HG02973 (cell line): Measurements from ENCODE around the gene PLEKHM3.

Experiments
- ATAC-seq: cut with Tn5 transposase; IDR thresholded peaks from one replicate; pipeline ENCODE4 v1.9.1; 2021; ENCODE audit warnings: moderate library complexity; ENCODE audit not compliant: unreplicated experiment

The PLEKHM3 gene

DNA sequence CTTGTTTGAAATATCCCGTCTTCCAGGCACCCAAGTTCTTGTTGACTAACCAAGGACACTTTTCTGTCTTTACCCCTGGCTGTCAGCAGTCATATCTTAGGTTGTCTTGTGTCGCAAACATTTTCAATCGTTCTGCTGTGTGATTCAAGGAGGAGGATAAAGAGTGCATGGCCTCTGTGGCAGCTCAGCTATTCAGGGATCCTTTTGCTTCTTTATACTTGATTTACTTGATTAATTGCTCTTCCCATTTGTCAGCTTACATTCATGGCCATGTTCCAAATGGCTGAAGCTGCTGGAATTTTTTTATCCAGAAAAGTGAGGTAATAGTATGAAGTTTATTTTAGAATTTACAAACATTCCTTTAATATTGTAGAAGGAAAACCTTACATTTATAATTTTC, 158.3 kb downstream of the PLEKHM3 start:
- ATAC-seq: no peak

DNA sequence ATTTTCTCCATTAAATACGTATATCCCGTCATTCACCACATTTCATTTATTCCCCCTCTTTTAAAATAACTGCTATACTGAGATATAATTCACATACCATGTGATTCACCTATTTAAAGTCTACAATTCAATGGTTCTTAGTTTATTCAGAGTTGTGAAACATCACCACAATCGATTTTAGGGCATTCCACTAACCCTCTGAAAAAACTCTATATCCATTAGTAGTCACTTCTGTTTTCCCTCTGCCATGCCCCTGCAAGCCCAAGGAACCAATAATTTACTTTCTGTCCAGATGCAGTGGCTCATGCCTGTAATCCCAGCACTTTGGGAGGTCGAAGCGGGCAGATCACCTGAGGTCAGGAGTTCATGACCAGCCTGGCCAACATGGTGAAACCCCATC, 160.1 kb downstream of the PLEKHM3 start:
- ATAC-seq: no peak

DNA sequence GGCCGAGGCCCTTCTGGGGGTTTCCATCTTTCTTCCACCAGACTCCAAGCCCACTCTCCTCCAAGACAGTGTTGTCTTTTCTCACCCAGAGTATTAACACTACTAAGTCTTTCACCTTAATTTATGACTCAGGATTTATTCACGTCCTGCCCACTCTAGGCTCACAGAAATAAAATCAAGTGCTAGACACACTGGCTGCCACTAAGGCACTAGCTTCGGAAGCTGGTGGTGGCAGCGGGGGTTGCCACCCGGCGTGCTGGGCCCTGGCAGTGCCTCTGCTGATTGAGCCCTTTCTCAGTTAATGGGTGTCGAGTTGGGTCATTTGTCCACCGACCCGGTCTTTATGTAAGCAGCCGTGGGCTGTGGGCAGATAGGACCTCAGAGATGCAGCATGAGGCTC, 162.0 kb downstream of the PLEKHM3 start:
- no peak for ATAC-seq

DNA sequence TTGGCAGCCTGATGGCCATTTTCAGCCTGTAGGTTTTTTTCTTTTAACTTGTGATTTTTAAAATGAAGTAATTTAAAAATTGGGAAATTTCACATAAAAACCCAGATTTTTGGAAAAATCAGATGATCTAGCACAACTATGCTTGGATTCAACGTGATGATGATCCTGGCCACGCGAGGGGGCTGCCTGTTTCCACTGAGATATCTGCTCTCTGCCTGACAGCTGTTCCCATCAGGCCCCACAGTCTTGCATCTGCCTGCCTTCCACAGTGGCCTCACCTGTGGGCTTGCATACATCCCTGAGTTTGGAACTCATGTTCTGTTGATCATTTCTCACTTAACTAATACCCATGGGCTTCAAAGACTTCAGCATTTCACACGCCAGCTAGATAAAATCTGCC, 163.5 kb downstream of the PLEKHM3 start:
- no peak for ATAC-seq

DNA sequence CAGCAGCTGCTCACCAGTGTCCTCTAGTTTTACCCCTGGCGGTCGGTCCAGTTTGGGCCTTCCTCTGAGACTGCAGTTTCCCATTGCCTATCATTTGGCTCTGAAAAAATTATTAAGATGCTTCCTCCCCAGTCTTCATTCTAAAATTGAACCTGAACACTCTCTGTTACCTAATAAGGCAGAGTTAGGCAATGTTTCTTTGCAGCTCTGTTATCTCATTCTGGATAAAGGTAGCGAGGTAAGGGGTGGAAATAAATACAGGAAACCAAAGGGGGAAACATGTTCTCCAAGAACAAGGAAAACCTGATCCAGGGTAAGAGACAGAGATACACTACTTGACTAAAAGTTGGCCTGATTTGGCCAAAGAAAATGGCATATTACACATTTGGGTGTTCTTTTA, 164.6 kb downstream of the PLEKHM3 start:
- ATAC-seq: no peak

DNA sequence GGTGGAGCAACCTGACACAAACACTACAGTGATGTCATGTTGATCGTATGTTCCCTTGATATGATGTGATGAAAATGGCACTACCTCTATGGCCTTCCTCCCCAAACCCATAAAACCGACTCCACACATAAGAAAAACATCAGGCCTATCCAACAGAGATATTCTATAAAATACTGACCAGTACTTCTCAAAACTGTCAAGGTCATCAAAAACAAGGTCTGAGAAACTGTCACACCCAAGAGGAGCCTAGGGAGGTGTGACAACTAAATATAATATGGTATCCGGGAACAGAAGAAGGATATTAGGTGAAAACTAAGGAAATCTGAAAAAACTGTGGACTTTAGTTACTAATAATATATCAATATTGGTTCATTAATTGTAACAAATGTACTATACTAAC, 169.7 kb downstream of the PLEKHM3 start:
- ATAC-seq: no peak

DNA sequence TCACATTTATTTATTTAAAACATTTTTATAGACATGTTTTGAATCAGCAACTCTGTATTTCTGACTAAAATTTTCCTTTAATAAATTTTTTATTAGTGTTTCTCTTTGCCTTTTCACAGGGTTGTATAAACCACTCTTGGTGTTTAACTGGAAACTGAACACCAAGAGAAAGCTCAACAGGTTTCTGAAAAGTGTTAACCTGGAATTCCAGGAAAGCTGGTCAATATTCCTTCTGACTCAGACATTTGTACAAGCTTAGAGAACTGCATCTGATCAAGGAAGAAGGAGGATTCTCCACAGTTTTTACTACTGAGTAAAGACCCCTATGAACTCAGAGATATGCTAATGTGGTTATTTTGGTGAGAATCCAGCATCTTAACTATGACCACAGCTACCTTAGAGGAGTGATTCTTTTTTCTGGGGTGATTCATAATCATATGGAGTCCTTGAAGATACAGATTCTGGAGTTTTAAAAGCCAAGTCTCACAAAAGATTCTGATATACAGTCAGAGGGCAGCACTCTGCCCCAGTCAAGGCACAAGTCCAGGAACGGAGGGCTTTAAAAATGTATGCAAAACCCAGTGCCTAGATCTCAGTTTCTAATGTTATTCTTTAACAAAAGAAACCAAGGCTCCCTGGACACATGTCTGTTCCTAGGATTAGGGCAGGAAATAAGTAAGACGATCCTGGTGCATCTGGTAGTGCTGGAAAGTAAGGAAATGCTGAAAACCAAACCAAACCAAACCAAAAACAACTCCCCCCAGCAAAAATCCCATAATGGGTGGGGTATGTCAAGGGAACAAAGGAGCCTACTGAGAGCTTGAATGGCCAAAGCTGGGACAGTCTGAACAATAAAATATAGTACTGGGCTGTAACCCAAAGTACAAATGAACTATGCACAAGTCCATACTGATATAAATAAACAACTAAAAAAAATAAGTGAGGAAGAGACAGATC, 170.6 kb downstream of the PLEKHM3 start:
- ATAC-seq: no peak

DNA sequence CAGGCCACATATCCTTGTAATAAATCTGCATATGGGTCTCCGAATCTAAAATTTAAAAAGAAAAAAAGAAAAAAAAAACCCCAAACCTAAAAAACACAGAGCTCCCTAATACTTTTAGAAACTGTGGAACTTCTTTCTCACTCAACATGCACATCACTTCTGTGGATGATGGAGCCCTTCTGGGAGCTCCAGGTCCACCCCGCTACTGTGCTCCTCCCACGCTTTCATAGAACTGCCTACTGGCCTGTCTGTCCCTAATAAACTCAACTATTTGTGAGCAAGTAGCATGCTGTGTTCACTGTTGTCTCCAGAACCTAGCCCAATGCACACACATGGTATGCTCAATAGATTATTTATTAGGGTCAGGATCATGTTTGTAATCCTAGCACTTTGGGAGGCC, 172.5 kb downstream of the PLEKHM3 start:
- no peak for ATAC-seq

DNA sequence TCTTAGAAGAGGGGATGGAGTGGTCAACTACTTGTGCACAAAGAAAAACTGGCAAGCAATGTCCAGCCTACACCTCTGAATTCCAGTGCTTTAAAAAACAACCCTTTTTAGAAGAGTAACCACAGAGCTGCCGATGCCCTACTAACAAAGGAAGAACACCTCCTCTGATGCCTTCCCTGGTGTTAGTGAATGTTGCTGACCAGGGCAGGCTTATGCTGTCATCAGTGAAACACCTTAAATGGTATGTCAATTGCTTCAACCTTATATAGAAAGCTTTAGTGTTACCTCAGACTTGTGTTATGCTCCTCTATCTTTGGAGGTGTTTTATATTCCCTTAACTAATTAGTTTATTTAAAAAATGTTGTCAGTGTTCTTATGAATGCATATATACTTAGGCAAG, 175.9 kb downstream of the PLEKHM3 start:
- ATAC-seq: no peak

DNA sequence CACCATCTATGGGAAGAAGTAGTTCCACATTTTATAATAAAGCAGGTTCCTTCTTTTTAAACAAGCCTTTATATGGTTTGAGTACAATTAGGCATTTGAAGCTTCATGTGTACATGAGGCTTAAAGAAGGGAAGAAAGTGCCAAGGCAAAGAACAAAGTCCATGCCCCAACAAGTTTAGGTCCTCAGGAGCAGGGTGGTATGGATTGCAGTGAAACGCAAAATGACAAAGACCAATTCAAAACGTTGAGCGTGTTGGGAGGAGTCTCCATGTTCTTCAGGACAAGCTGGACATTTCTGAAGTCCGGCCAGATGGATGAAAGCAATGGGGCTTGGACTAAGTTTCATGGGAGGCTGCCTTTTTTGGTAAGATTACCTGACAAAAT, 176.8 kb downstream of the PLEKHM3 start:
- ATAC-seq: no peak

DNA sequence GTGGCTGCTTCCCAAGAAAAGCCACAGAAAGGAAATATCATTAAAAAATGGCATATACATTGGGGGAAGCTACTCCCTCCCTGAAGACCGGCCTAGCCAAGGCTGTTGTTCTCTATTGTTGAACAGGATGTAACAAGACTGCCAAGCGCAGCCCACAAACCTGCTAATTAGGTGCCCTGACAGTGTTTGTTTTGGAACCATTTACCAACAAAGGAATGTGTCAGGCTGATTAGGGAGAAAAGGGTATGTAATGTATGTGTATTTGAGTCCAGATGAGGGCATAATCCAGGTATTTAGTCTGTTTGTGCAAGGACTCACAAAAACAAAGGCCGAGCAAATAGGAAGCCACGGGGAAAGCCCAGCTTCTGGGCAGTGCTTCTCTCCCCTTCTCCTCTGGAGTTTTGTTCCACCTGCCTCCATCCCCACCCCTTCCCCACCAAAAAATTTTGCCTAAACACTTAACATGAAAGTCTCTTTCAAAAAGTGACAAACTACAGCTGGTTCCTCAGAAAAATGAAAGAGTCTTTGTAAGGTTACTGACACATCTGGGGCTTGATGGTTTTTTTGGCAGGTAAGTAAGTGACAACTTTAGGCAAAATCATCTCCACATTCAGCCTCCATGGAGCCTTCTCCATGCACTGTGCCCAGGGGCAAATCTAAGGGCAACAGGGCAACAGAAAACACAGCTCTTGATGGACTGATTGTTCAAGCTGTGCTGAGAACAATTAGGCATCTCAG, 177.4 kb downstream of the PLEKHM3 start:
- ATAC-seq: no peak

DNA sequence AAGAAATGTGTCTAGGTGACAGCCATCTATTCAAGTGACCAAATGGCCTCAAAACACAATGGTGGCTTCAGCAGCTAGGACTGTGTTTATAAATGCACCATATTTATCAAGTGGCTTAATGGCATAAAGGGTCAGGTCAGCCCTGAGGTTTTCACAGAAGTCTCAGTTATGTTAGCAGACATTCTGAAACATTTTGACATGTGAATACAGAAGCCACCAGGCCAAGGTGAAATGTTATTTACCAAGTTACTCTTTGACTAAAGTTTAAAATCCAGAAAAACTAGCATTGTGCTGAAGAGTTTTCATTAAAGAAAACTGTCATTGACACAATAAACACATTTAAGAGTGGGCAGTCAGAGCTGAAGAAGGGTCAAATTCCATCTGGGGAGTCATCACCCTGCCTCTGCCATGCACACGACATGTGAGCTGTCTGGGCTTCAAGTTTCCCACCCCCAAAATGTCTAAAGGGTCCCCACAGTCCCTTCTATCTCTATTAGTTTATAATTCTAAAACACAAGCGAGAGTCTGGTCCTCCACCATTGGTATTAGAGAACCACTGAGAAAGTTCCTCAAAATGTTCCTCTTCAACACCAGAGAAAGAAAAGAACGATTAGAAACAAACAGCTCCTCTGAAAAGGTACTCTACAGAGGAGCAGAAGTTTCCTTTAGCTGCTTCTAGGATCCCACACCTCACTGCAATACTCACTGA, 178.1 kb downstream of the PLEKHM3 start:
- ATAC-seq: no peak

DNA sequence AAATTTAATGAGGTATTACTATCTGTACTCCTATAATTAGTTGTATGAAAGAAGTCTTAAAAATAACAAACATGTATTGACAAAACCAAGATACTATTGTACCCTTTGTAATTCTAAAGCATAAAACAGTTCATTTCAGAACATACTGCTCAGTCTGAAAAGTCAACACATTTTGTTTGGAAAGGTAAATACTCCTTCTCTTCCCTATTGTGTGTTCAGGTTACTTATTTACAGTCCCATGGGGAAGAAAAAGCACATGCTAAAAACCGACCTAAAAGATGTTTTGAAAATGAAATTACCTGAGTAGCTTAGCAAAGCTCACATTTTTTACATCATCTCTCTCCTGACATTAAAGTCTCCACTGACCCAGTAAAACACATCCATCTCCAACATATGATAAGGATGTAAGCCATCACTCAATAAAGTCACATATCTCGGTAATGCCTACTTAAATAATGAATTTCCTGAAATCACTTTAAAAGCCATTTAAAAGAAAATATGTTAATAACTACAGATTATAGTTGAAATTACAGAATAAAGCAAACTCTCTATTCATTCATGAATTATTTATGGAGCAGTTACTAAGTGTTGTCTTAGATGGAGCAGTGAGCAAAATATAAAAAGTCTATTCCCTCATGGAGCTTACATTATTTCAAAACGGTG, 180.0 kb downstream of the PLEKHM3 start:
- no peak for ATAC-seq

DNA sequence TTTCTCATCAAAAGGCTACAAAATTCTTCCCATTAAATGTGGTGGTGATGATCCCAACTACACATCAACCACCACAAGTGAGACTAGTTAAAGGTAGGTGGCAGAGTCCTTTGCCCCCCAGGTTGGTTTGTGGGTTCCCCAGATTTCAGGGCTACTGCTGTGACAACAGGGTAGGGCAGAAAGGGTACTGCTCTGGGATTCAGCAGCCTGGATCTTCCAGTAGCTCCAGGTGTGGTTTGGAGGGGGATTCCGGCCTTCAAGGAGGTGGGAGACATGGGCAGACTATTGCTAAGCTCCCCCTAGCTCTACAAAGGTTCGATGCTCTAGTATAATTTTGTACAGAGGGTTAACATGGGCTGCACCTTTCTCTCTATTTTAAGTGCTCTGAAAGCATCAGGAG, 180.7 kb downstream of the PLEKHM3 start:
- no peak for ATAC-seq

DNA sequence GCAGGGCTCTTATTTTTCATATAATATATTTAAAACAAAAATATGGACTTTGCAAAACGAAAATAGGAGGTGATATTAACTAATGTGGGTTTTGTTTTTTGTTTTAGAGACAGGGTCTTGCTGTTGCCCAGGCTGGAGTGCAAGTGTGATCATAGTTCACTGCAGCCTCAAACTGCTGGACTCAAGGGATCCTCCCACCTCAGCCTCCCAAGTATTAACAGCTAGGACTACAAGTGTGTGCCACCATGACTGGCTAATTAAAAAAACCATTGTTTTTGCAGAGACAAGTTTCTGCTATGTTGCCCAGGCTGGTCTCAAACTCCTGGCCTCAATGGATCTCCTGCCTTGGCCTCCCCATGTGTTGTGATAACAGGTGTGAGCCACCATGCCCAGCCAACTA, 185.2 kb downstream of the PLEKHM3 start:
- ATAC-seq: no peak

DNA sequence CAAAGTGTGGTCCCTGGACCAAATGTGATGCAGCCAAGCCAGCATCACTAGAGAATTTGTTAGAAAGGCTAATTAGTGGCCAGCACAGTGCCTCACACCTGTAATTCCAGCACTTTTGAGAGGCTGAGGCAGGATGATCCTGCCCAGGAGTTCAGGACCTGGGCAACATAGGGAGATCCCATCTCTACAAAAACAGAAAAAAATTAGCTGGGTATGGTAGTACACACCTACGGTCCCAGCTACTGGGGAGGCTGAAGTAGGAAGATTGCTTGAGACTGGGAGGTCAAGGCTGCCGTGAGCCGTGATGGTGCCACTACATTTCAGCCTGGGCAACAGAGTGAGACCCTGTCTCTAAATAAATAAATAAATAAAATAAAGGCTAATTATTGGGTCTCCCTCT, 185.8 kb downstream of the PLEKHM3 start:
- no peak for ATAC-seq

DNA sequence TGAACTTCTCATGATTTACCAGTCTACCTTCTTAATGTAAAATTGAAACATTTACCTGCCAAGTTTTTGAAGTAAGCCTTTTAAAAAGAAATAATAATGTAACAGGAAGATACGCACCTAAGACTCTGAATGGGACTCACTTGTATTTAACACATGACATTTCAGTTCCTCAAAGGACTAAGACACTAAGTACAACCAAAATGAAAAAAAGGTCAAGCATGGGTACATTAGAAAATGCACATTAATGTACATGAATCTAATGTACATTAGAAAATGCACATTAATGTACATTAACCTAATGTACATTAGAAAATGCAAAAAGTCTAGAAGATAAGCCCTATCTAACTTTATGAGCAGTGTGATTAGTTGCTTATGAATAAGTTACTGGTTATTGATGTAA, 186.3 kb downstream of the PLEKHM3 start:
- ATAC-seq: no peak

DNA sequence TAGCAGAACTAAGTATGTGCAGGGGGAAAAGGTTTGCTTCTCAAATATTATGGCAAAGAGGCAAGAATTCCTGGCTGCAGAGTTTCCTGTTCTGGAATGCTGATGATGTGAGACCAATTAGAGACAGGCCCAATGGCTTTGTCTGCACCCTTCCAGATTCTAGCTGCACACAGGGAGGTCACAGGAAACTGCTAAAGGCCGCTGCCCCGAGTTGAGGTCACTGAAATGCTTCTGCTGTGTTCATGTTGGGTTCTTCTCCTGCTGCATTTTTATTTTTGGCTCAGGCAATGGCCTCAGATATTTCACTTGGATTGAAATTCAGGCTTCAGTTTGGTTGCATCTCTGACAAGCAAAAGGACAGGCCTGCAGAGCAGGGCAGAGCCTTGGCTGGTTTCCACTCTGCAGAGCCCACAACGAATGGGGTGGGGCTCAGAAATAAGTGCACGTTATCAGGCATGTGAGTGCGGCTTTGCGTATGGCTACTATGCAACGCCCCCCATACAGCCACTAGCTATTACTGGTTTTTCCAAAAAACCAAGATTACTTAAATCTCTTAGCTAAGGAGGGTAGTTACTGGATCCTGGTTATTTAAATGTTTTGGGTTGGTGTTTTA, 188.7 kb downstream of the PLEKHM3 start:
- ATAC-seq: no peak

DNA sequence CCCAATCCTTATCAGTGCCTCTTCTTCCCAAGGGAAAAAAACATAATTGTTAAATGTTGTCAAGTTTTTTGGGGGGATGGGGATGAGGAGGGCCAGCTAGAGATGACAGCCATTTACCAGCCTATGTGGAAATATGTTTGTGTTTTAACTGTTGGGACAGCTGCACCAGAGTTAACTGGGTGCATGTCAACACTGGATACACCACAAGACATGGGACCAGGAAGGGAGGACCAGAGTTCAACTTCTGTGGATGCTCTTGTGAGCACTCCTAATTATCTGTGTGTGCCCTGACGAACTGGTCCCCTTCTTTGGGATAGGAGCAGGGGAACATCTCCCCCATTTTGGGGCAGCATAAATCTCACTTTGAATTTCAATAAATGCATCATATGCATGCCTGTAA, 189.5 kb downstream of the PLEKHM3 start:
- no peak for ATAC-seq

DNA sequence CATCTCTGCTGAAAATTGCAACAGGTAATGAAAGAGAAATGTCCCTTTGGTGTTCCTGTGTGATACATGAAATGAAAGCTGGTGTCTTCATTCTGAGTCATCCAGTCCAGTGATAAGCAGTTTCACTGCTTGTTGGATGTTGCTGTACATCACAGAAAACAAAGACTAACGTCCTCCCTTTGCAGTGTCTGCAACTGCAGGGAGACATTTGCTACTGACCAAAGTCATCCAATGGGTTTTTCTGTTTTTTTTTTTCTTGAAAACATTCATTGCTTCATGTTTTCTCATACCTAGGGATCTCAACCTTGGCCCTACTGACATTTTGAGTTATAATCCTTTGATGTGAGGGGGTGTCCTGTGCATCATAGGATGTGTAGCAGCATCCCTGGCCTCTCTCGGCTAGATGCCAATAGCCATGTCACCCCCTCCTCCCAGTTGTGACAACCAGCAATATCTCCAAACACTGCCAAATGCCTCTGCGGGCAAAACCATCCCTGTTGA, 192.0 kb downstream of the PLEKHM3 start:
- ATAC-seq: peak; percentile 99
